Right forelimb (tissue), 1 donor: ENCODE data around the gene ANKRD13D.

Source experiments
- DNase-seq: peaks from one replicate; pipeline ENCODE4 v3.0.0-alpha.2; 2018

The ANKRD13D gene

DNA sequence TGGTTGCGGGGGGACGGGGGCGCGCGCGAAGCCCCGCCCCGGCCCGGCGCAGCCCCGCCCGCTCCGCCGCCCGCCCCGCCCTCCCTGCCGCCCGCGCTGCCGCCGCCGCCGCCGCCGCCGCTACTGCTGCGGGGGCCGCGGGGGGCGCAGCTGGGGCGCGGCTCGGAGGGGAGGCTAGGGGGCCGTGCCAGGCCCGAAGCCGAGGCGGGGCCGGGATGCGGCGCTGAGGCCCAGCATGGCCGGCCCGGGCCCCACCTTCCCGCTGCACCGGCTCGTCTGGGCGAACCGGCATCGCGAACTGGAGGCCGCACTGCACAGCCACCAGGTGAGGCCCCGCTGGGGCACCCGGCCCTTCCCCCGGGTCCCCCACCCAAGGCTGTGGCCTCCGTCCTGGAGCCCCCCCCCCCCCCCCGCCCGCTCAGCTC, at the start of gene ANKRD13D:
Gene ANKRD13D, plus strand, starts transcription at position 78 of the 425 bp plus-strand sequence. Its CDS starts 158 bp downstream, at position 236.
- DNase-seq, result no peak

DNA sequence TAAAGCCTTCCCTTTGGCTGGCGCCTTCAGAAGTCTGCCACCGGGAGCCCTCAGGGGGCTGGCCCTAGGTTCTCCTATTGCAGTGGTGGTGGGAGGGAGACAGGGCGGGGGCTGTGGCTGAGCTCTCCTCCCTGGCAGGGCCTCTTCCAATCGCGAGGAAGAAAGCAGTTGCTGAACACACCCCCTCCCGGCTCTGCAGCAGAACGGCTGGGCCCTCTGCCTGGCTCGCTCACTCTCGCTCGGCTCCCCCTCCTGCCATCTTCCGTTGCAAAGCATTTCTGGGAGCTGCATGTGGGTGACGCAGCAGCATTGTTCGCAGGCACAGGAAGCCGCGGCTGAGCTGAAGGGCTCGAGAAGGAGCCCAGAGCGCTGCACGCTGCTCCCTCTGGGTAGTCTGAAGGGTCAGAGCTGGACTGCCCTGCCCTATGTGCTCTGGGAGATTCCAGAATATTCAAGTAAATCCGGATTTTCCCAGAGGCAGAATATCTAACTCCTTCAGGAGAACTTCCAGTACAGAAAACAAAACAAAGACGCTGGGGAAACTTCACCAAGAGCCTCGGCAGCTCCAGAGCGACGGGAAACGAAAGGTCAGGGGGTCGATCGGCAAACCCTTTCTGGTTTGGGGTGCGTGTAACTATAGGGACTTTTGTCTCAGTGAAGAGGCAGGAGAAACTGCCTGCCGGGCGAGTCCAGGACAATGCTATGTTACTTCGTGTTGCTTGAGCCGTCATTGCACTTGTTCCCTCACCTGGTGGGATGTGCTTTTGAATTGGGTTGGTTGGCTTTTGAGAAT, 49.1 kb upstream of the ANKRD13D start:
- DNase-seq, result peak; percentile 97

DNA sequence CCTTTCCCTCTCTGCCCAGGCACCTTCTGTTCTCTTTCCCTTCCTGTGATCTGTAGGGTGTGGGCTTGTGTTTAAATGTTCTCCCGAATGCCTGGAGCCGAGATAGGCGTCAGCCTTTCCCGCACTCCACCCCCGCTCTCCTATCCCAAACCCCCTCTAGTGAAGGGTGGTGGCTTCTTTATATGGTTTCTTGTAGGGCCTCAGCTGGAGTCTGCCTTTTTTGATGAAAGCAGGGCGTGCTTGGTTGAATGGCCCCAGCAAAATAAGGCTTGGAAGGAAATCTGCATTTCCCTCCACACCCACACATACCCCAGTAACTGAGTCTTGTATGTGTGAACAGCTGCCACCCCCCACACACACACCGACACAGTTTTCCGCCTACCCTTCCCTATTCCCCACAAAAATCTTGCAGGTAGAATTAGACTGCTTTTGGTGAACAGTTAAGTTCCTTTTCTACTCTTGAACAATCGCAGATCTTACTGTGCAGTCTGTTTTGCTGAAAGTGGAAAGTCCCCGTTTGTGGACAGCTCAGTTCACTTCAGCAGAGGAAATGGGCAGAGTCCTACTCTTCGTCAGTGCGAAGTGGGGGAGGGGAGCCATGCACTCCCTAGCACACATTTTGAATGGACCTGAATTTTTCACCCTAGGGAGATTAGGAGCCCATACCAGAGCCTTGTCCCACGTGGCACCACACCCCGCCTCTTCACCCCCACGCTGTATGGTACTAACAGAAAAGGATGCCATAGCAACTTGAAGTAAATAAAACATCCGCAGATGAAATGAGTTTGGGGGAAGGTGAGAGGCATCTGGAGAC, 48.3 kb upstream of the ANKRD13D start:
- peak; percentile 62 for DNase-seq

DNA sequence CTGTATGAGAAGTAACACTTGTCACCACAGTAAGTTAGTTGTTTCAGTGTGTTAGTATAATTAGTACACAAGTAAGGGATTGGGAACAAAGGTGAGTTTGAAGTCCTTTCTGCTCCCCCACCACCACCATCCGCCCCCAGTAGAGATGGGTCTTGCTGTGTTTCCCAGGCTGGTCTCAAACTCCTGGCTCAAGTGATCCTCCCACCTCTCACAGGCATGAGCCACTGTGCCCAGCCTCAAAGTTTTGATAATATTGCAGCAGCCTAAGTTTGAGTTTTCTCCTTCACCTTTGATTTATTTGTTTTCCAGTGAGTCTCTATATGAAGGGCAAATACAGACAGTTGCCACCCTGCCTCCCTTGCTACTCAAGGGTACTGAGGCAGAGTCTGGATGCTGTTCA, 46.6 kb upstream of the ANKRD13D start:
- no peak for DNase-seq

DNA sequence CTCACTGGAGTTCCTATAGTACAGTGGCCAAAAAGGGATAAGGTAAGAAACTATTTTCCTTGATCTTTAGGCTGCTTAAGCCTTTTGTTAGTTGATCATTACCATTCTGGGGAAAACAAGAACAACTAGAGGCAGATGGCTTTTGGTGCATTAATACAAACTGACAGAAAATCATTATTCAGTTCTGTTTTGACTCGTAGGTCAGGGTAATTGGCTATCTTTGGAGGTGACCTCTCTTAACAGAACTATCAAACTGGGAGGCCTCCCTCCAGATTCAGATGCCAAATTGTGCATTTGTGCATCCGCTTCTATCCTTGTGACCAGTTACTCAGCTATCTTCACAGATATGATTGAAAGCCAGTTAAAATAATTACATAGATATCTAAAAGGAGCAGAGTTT, 46.1 kb upstream of the ANKRD13D start:
- no peak for DNase-seq

DNA sequence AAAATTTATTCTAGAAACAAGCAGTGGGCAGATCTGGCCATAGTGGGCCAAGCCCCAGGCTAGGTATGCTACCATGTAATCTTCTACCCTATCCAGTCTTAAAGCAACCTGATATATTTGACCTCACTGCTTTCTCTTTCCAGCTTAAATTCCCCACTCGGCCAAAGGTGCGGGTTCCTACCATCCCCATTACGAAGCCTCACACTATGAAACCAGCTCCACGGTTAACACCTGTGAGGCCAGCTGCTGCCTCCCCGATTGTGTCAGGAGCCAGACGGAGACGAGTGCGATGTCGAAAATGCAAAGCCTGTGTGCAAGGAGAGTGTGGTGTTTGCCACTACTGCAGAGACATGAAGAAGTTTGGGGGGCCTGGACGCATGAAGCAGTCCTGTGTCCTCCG, 44.1 kb upstream of the ANKRD13D start:
- no peak for DNase-seq

DNA sequence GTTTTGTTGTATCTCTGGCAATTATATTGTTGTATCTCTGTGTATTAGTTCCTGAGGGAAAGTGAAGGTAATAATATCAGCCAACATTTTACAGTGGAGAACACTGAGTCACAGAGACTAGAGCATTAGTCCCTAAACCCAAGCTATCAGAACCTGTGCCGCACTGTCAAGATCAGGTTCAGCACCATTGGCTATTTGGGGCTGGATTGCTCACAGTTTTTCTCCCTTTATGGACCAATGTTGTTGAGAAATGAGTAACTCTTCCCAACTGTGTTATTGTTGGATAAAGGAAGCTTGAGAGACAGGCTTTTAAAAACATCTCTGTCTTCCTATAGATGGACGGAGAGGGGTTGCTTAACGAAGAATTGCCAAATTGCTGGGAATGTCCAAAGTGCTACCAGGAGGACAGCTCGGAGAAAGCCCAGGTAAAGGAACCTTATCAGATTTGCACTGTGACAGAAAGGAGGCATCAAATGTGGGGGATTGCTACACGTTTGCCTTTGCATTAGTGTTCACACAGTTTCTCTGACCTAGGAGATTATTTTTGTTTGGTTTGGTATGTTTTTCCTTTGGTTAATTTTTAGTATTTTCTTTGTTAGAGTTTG, 41.1 kb upstream of the ANKRD13D start:
- no peak for DNase-seq

DNA sequence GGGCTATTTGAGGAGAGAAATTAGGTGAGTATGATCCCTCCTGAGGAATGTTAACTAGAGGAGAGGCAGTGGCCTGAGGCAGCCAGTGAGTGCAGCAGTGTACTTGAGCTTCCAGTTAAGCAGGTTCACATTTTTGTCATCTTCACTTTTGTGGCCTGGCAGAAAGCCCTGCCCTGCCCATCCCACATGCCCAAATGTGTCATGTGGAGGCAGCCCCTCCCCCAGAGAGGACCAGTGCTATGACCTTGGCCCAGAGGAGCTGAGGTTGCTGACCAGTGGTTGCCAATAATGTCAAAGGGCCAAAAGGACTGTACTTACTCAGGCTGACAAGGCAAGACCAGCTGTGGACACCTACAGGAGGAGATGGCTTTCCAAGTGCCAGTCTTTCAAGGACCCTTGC, 40.5 kb upstream of the ANKRD13D start:
- no peak for DNase-seq

DNA sequence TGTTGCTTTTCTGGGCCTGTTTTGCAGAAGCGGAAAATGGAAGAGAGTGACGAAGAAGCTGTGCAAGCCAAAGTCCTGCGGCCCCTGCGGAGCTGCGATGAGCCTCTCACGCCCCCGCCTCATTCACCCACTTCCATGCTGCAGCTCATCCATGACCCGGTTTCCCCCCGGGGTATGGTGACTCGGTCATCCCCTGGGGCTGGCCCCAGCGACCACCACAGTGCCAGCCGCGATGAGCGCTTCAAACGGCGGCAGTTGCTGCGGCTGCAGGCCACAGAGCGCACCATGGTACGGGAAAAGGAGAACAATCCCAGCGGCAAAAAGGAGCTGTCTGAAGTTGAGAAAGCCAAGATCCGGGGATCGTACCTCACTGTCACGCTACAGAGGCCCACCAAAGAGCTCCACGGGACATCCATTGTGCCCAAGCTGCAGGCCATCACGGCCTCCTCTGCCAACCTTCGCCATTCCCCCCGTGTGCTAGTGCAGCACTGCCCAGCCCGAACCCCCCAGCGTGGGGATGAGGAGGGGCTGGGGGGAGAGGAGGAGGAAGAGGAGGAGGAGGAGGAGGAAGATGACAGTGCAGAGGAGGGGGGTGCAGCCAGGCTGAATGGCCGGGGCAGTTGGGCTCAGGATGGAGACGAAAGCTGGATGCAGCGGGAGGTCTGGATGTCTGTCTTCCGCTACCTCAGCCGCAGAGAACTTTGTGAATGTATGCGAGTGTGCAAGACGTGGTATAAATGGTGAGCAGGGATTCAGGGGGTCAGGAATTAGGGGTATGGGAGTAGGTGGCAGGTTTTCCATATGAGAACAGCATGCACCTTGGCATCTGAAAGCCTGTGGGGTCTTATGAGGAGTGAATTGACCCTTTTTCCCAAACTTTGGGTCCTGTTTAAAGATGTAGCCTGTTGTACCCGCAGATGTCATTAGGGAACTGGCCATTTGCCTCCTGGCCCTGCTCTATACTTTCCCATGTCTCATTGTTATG, 38.8 kb upstream of the ANKRD13D start:
- no peak for DNase-seq

DNA sequence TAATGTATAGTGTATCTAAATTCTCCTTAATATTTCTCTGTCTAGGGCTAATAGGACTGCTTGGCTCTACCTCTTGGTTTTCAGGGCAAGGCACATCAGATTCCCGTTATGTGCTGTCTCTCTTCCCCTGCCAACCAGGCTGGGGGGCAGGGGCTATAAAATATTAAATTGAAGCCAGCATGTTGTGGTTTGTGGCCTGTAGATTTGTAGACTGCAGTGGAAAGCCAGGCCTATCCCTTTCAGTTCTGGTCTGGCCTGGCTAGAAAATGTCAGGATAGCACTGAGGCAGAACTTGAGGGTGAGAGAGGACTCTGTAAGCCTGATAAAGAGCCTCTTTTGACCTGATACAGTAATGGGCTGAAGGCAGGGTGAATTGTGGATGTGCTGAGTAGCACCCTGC, 37.3 kb upstream of the ANKRD13D start:
- DNase-seq, result no peak

DNA sequence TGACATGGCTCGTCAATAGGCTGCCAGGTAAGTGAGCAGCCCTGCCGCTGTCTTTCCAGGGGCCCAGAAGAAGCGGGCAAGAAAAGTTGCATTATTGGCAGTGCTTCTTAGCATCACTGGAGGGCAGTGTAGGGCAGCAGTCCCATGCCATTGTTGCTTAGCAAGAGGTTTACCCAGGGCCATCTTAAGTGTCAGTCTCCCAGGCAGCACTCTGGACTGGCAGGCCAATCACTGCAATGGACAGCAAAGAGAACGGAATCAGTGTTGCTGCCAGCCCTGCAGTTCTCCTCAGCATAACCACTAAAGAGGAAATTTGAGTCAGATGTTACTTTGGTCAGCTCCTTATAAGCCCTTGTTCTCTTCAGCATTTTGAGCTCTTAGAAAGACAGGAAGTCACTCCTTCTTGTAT, 36.3 kb upstream of the ANKRD13D start:
- peak; percentile 51 for DNase-seq

GRCh38 chr11:67253872-67254624, 35.1 kb upstream of the ANKRD13D start:
- DNase-seq, result no peak

DNA sequence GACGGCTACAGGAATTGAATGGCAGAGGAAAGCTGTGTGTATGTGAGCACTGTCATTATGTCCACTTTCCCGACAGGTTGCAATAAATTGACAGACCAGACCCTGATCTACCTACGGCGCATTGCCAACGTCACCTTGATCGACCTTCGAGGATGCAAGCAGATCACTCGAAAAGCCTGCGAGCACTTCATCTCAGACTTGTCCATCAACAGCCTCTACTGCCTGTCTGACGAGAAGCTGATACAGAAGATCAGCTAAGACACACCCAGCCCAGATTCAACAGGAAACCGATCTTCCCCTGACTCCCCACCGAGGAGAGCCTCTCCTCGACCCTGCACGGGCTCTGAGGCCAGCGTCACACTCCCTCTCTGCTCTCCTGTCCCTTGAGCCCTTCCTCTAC, 34.3 kb upstream of the ANKRD13D start:
- peak; percentile 31 for DNase-seq

DNA sequence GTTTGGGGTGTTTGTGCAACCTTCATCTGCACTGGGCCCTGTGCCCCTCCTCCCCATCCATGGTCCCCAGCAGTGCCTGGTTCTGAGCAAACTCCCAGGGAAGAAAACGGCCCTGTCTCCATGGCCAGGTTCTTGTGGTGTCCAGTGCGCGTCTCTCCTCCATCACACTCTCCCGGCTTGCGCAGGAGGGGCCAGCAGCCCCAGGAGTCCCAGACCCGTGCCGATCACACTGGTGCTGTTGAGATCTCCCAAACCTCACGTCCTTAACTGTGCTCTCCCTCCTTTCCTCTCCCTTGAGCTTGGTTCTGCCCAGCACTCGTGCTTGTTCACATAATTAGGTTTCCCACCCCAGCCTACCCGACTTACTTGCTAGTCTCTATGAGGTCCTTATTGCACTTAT, 33.8 kb upstream of the ANKRD13D start:
- no peak for DNase-seq

- DNase-seq, result peak; percentile 26
Measured at GRCh38 chr11:67255864-67256263, 33.2 kb upstream of the ANKRD13D start.

DNA sequence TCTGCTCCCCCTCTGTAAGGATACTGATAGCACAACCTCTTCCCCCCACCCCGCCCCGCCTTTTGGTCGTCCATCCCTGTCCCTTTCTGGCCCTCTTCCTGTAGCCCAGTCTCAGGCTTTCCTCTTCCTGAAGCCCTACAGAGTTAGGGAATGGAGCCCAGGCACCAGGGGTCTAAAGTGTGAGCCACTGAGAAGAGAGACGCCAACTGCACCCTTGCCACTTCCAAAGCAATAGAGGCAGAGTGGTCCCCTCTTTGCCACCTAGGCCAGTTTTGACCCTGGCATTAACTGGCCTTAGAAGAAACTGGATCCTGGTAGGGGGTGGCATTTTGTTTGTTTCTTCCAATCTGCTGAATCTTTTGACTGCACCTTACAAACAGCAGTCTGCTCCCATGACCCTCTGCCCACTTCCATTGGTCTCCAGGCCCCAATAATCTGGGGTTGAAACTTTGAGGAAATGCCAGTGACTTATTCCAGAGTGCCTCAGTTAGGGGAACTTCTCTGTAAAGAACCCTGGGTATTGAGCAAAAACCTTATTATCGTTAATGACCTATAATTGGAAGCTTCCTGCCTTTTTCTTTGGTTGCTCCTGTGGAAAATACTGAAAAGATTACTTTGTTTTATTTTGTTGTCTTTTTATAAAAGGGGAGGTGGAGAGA, 32.5 kb upstream of the ANKRD13D start:
- DNase-seq, result peak; percentile 35

DNA sequence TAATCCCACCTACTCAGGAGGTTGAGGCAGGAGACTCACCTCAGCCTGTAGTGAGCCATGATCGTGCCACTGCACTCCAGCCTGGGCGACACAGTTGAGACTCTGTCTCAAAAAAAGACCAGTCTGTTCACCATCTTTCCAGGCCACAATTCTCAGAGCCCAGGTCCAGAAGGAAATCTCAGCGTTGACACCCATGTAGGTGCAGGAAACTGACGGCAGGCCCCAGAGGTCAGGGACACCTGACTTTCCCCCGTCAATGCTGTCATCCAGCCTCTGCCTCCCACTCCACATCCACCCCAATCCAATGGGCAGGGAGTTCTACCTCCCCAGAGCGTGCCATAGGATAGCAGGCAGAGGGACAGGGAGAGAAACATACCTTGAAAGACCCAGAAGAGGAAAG, 28.7 kb upstream of the ANKRD13D start:
- DNase-seq, result peak; percentile 33

- DNase-seq, result peak; percentile 76
Measured at GRCh38 chr11:67260885-67261639, 28.0 kb upstream of the ANKRD13D start.

GRCh38 chr11:67261640-67261945, 27.5 kb upstream of the ANKRD13D start:
- no peak for DNase-seq

DNA sequence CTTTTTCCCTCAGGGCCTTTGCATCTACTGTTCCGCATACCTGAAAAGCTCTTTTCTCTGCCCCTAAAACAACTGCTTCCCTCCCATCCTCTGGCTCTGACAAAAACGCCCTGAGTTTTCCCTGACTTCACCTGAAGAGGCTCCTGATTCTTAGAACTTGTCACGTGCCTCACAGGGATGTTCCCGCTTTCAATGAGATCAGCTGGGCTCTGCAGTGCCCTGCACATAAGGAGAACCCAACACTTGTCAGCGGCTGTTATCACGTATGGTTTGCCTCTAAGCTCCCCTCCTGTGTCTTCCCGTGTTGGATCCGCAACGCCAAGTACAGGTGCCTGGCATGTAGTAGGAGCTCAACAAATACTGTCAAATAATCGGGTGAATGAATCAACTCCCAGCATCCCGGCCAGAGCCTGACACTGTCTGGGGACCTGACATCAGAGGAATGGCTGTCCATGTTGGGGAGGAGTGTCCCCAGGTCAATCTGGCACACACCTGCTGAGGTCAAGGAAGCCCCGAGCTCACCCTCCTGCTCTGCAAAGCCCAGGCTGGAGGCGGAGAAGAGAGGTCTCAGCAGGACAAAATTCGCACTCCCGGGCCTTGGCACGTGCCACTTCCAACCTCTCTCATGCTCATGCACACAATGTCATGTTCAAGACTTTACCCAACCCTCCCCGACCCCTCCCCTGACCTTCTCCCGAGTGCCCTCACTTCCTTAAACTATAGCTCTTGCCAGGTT, 27.0 kb upstream of the ANKRD13D start:
- no peak for DNase-seq
